Upper lobe of right lung (tissue), 1 donor: ENCODE measurements around the gene STAU1. TPM values are rescaled to one million over a fixed set of nuclear protein-coding genes. Genes with fewer than 3 reads are reported as not detected.
"Not testable (repeated sequence)": the region's sequence is repeated elsewhere in the genome, so short reads cannot be mapped to it uniquely, and the experiment has no call there.

Source experiments
- ATAC-seq: fragments of 200-7000 bp; cut with Tn5 transposase; one replicate; pipeline ENCODE4 v1.9.1; 2020; ENCODE audit warnings: mild to moderate bottlenecking, moderate library complexity
- DNase-seq: peaks from one replicate; pipeline ENCODE4 v3.0.0-alpha.2; 2020
- H3K27ac ChIP-seq: fragments of 200-600 bp; one replicate; pipeline ENCODE4 v1.8.0; 2022
- H3K27me3 ChIP-seq: fragments of 200-600 bp; one replicate; pipeline ENCODE4 v1.8.0; 2022; ENCODE audit warnings: mild to moderate bottlenecking
- H3K36me3 ChIP-seq: fragments of 200-600 bp; one replicate; pipeline ENCODE4 v1.8.0; 2022
- H3K4me1 ChIP-seq: fragments of 200-600 bp; one replicate; pipeline ENCODE4 v1.8.0; 2022
- H3K4me3 ChIP-seq: fragments of 200-600 bp; one replicate; pipeline ENCODE4 v1.8.0; 2022; ENCODE audit warnings: mild to moderate bottlenecking
- H3K9me3 ChIP-seq: fragments of 200-600 bp; one replicate; pipeline ENCODE4 v1.8.0; 2022
- intact Hi-C: fragments of 100-400 bp; cut with DNase I; formaldehyde crosslinking; loops from one replicate; pipeline ENCODE4 v1.11.0; 2022
- total RNA-seq: library from RNA; stranded (reverse); fragmentation: NEBNext Ultra II Directional; extraction: Animal tissue kit (Norgen Biotek cat#: 25700); gene quantifications from one replicate; pipeline ENCODE4 v1.2.1, GENCODE V29; 2021
- TF ChIP-seq, protein P1 (sequence below): fragments of 200-600 bp; IDR thresholded peaks from one replicate; pipeline ENCODE4 v1.8.0; 2022; ENCODE audit warnings: antibody characterized with exemption
- donor health status: DM: no; HTN: yes; CAD: no; lungs with severe emphysema.

The STAU1 gene
- total RNA-seq, 1 donor from 2014 or later, result 76.0 TPM

DNA sequence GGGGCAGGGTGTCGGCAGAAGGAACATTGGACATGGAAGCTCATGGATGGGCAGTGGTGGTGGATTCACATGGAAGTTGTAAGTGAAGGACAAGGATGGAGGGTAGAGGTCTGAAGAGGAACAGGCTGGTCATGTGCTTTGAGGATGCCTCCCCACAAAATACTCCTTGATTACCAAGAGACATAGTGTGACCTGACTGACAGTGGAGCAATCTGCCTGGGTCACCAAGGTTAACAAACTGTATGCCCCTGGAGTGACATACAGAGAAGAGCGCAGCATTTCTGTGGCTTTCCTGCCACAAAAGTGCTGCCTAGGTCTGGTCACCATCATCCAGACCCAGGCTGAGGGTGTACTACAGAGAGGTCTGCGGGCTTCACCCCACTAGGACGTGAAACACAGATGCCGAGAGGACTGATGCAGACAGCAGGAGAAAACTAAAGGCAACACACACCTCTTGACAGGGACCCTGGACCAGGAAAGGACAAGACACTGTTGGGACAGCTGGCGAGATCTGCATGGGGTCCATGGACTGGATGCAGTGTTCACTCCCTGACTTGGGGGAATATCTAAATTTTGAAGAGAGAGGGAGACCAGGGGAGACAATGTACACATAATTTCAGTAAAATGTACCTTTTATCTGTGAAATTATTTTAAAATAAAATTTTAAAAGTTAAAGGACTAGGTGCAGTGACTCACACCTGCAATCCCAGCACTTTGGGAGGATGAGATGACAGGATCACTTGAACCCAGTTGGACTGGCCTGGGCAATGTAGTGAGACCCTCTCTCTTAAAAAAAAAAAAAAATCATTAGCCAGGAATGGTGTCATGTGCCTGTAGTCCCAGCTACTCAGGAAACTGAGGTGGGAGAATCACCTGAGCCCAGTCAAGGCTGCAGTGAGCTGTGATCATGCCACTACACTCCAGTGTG is 77.1 kb downstream of the STAU1 start:
- no peak for DNase-seq
- Histone ChIP-seq H3K27ac (no peak overlapping the region), H3K4me1 (no peaks in the 10 kb centered on the region), H3K9me3 (no peaks in the 10 kb centered on the region), H3K4me3 (no peak overlapping the region), H3K36me3 (peaks cover 50% of the 10 kb centered on the region), H3K27me3 (no peaks in the 10 kb centered on the region)
- peak; percentile 28 for ATAC-seq
- intact Hi-C loops, result no loop called here
- TF ChIP-seq, protein P1, sequence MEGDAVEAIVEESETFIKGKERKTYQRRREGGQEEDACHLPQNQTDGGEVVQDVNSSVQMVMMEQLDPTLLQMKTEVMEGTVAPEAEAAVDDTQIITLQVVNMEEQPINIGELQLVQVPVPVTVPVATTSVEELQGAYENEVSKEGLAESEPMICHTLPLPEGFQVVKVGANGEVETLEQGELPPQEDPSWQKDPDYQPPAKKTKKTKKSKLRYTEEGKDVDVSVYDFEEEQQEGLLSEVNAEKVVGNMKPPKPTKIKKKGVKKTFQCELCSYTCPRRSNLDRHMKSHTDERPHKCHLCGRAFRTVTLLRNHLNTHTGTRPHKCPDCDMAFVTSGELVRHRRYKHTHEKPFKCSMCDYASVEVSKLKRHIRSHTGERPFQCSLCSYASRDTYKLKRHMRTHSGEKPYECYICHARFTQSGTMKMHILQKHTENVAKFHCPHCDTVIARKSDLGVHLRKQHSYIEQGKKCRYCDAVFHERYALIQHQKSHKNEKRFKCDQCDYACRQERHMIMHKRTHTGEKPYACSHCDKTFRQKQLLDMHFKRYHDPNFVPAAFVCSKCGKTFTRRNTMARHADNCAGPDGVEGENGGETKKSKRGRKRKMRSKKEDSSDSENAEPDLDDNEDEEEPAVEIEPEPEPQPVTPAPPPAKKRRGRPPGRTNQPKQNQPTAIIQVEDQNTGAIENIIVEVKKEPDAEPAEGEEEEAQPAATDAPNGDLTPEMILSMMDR, result no peak

DNA sequence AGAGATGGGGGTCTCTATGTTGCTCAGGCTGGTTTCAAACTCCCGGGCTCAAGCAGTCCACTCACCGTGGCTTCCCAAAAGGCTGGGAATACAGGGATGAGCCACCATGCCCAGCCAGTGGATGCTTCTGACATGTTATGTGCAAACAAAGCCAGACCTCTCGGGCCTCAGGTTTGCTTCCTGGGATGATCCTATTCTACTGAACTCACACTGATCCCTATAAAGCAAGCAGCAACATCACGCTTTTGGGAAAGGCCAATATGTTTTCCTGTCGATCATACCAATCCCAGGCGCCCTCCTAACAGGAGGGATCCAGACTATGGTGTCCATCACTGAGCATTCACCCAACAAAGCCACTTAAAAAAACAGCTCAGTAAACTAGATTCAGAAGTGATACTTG is 81.8 kb downstream of the STAU1 start:
- Histone ChIP-seq H3K9me3 (no peaks in the 10 kb centered on the region), H3K4me3 (no peak overlapping the region), H3K27me3 (no peaks in the 10 kb centered on the region), H3K4me1 (no peaks in the 10 kb centered on the region), H3K36me3 (peaks cover 40% of the 10 kb centered on the region), H3K27ac (no peak overlapping the region)
- DNase-seq (no peak), ATAC-seq (no peak)
- intact Hi-C loops, result no loop called here
- TF ChIP-seq, protein P1, result no peak

DNA sequence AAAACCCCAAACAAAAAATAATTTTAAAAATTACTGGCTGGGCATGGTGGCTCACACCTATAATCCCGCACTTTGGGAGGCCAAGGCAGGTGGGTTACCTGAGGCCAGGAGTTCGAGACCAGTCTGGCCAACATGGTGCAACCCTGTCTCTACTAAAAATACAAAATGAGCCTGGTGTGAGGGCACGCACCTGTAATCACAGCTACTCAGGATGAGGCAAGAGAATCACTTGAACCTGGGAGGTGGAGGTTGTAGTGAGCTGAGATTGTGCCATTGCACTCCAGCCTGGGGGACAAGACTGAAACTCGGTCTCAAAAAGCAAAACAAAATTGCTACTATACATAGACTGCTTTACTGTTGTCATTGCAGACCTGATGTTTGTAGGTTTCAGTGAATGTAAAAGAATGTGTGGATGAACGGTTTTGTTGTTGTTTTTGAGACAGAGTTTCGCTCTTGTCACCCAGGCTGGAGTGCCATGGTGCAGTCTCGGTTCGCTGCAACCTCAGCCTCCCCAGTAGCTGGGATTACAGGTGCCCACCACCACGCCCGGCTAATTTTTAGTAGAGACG is 83.1 kb downstream of the STAU1 start:
- H3K27ac ChIP-seq, H3K9me3 ChIP-seq, intact Hi-C loops, ATAC-seq, H3K27me3 ChIP-seq, DNase-seq, H3K4me1 ChIP-seq, H3K4me3 ChIP-seq: not testable (repeated sequence)
- peaks cover 40% of the 10 kb centered on the region for H3K36me3 ChIP-seq

DNA sequence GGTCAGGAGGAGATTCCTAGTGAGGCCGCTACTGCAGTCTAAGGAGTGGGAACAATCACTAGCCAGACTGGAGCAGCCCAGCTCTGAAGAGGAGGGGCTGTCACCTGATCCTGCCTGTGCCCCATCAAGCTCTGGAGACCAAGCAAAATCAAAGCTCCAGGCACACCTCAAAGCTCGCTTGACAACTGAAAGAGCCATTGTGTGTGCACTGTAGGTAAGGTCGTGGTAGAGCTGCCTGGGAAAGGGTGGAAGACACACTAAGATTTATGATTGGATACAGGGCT is 83.8 kb downstream of the STAU1 start:
- Histone ChIP-seq H3K27me3 (no peaks in the 10 kb centered on the region), H3K4me1 (peaks cover 6% of the 10 kb centered on the region), H3K4me3 (no peak overlapping the region), H3K9me3 (no peaks in the 10 kb centered on the region), H3K27ac (no peak overlapping the region), H3K36me3 (peaks cover 42% of the 10 kb centered on the region)
- DNase-seq (no peak), ATAC-seq (no peak)
- TF ChIP-seq, protein P1, result no peak
- intact Hi-C loops, result no loop called here

DNA sequence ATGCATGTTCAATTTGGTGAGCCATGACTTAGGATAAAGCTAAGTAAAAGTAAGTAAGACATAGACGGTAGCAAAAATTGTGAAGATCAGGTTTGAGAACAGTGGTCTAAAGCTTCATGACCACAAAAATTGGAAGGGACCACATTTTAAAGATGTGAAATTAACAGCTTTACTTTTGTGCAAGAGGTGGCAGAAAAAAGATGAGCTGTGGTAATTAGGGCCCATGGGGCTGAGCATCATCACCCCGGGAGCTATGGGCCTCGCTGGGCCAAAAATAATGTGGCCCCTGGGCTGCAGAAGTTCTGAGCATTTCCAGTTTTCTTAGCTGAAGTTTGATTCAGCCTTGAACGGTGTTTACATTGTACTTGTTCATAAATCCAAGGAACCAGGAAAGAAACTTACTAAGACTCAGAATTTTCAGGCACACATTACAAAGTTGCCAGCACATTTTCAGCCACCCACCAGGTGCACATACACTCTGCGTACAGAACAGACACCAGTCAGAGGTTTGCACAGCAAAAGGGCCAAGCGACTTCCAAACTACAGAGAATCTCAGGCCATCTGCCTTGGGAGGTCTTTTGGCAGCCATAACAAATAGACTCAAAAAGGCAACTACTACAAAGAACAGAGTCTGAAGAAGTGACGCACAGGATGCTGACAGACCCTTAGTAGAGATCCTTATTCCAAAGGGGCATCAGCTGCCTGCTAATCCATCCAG is 84.3 kb downstream of the STAU1 start:
- peaks cover 47% of the 10 kb centered on the region for H3K36me3 ChIP-seq
- no peak overlapping the region for H3K4me3 ChIP-seq
- no peaks in the 10 kb centered on the region for H3K27me3 ChIP-seq
- TF ChIP-seq, protein P1, result no peak
- intact Hi-C loops, result no loop called here
- no peaks in the 10 kb centered on the region for H3K9me3 ChIP-seq
- ATAC-seq, result no peak
- peaks cover 6% of the 10 kb centered on the region for H3K4me1 ChIP-seq
- no peak for DNase-seq
- no peak overlapping the region for H3K27ac ChIP-seq

DNA sequence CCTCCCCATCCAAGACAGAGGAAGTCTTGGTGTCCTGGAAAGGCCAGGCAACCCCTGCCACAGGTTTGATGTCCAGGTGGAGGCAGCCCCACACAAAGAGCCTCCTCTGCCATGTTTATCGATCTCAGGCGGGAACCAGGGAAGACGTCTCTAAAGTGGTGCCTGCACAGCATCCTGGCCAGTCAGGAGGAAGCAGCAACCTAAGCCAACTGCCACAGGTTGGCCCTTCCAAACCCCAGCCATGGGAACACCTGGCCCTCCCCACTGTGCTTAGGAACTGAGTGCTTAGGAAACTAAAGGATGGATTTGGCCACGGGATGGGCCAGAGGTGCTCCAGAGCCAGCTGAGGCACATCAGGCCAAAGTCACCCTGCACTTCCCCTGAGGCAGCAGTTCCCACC is 85.1 kb downstream of the STAU1 start:
- intact Hi-C loops, result no loop called here
- Histone ChIP-seq H3K36me3 (peaks cover 51% of the 10 kb centered on the region), H3K9me3 (no peaks in the 10 kb centered on the region), H3K4me3 (no peak overlapping the region), H3K4me1 (peaks cover 6% of the 10 kb centered on the region), H3K27me3 (no peaks in the 10 kb centered on the region), H3K27ac (no peak overlapping the region)
- TF ChIP-seq, protein P1, result no peak
- no peak for ATAC-seq
- DNase-seq, result no peak
